H9 (cell line): ENCODE data around the gene FHOD3. TPM values are rescaled to one million over a fixed set of nuclear protein-coding genes. Genes with fewer than 3 reads are reported as not detected.

Source experiments
- DNase-seq: peaks from one replicate; pipeline ENCODE4 v3.0.0-alpha.2; 2017
- H2AFZ ChIP-seq: one replicate; pipeline ENCODE4 v1.6.1; 2013; ENCODE audit warnings: mild to moderate bottlenecking, low read length, control low read depth, moderate library complexity
- H2AK5ac ChIP-seq: 2 replicates; pipeline ENCODE4 v1.6.1; 2013; ENCODE audit warnings: low read length, control low read depth, mixed read lengths; ENCODE audit not compliant: insufficient read length
- H2BK120ac ChIP-seq: one replicate; pipeline ENCODE4 v1.6.1; 2013; ENCODE audit warnings: low read depth, mild to moderate bottlenecking, low read length, control low read depth, inconsistent platforms; ENCODE audit not compliant: poor library complexity, severe bottlenecking
- H2BK12ac ChIP-seq: 2 replicates; pipeline ENCODE4 v1.6.1; 2013; ENCODE audit warnings: low read length, control low read depth, mixed read lengths, low read depth; ENCODE audit not compliant: insufficient read length
- H2BK15ac ChIP-seq: 2 replicates; pipeline ENCODE4 v1.6.1; 2013; ENCODE audit warnings: low read depth, low read length, control low read depth
- H2BK20ac ChIP-seq: one replicate; pipeline ENCODE4 v1.6.1; 2013; ENCODE audit warnings: low read depth, mild to moderate bottlenecking, low read length, control low read depth, inconsistent platforms; ENCODE audit not compliant: poor library complexity, severe bottlenecking
- H2BK5ac ChIP-seq: 2 replicates; pipeline ENCODE4 v1.6.1; 2013; ENCODE audit warnings: low read length, control low read depth, mixed read lengths; ENCODE audit not compliant: insufficient read length
- H3K14ac ChIP-seq: 2 replicates; pipeline ENCODE4 v1.6.1; 2013; ENCODE audit warnings: low read length, control low read depth; ENCODE audit not compliant: insufficient read depth
- H3K18ac ChIP-seq: 2 replicates; pipeline ENCODE4 v1.6.1; 2013; ENCODE audit warnings: low read depth, mild to moderate bottlenecking, mixed read lengths, low read length, control low read depth; ENCODE audit not compliant: insufficient read length
- H3K23ac ChIP-seq: 2 replicates; pipeline ENCODE4 v1.6.1; 2013; ENCODE audit warnings: low read length, control low read depth, mixed read lengths, low read depth; ENCODE audit not compliant: insufficient read length
- H3K23me2 ChIP-seq: 2 replicates; pipeline ENCODE4 v1.6.1; 2013; ENCODE audit warnings: low read depth, mild to moderate bottlenecking, mixed read lengths, low read length, control low read depth; ENCODE audit not compliant: insufficient read length, poor library complexity, severe bottlenecking
- H3K27ac ChIP-seq: 2 replicates; pipeline ENCODE4 v1.5.1; 2013; ENCODE audit warnings: low read length, control low read depth, mixed read lengths, low read depth; ENCODE audit not compliant: insufficient read length
- H3K27me3 ChIP-seq: 2 replicates; pipeline ENCODE4 v1.6.1; 2013; ENCODE audit warnings: low read length, control low read depth, inconsistent platforms; ENCODE audit not compliant: insufficient read depth
- H3K4ac ChIP-seq: 2 replicates; pipeline ENCODE4 v1.6.1; 2013; ENCODE audit warnings: low read depth, mild to moderate bottlenecking, control low read depth, inconsistent platforms, low read length, moderate library complexity
- H3K4me1 ChIP-seq: 2 replicates; pipeline ENCODE4 v1.6.1; 2013; ENCODE audit warnings: low read length, control low read depth, inconsistent platforms; ENCODE audit not compliant: insufficient read depth
- H3K4me2 ChIP-seq: 2 replicates; pipeline ENCODE4 v1.6.1; 2013; ENCODE audit warnings: low read length, control low read depth, mixed read lengths; ENCODE audit not compliant: insufficient read length, insufficient read depth
- H3K56ac ChIP-seq: 2 replicates; pipeline ENCODE4 v1.6.1; 2013; ENCODE audit warnings: low read depth, mild to moderate bottlenecking, mixed read lengths, low read length, control low read depth; ENCODE audit not compliant: insufficient read length
- H3K79me1 ChIP-seq: 2 replicates; pipeline ENCODE4 v1.6.1; 2013; ENCODE audit warnings: low read depth, mild to moderate bottlenecking, moderate library complexity, low read length, control low read depth, inconsistent platforms; ENCODE audit not compliant: insufficient read depth, poor library complexity, severe bottlenecking
- H3K79me2 ChIP-seq: 2 replicates; pipeline ENCODE4 v1.6.1; 2013; ENCODE audit warnings: low read length, control low read depth, inconsistent platforms; ENCODE audit not compliant: insufficient read depth
- H3K9ac ChIP-seq: 2 replicates; pipeline ENCODE4 v1.6.1; 2013; ENCODE audit warnings: low read length, control low read depth, mixed read lengths; ENCODE audit not compliant: insufficient read length; ENCODE audit errors: extremely low read depth
- H3K9me3 ChIP-seq: one replicate; pipeline ENCODE4 v1.6.1; 2013; ENCODE audit warnings: low read depth, low read length, inconsistent platforms; ENCODE audit not compliant: control insufficient read depth
- H3T11ph ChIP-seq: one replicate; pipeline ENCODE4 v1.6.1; 2013; ENCODE audit warnings: mild to moderate bottlenecking, low read length, control low read depth, inconsistent platforms
- H4K20me1 ChIP-seq: one replicate; pipeline ENCODE4 v1.6.1; 2013; ENCODE audit not compliant: control insufficient read depth, insufficient read length, insufficient read depth
- H4K5ac ChIP-seq: 2 replicates; pipeline ENCODE4 v1.6.1; 2013; ENCODE audit warnings: low read depth, mild to moderate bottlenecking, mixed read lengths, low read length, control low read depth; ENCODE audit not compliant: insufficient read length
- H4K8ac ChIP-seq: replicated peaks from 2 replicates; pipeline ENCODE4 v1.6.1; 2013; ENCODE audit warnings: low read length, control low read depth, mixed read lengths, low read depth; ENCODE audit not compliant: insufficient read length
- H4K91ac ChIP-seq: 2 replicates; pipeline ENCODE4 v1.6.1; 2013; ENCODE audit warnings: low read depth, mild to moderate bottlenecking, moderate library complexity, mixed read lengths, low read length, control low read depth; ENCODE audit not compliant: insufficient read length
- H3K27ac Mint-ChIP-seq, 3 experiments: 2 replicates in 2 of 3; 3 replicates in 1 of 3; pipeline ENCODE4 v1.8.0; 2020 to 2021; ENCODE audit warnings: mixed read lengths in 3 of 3, mild to moderate bottlenecking in 1 of 3, moderate library complexity in 1 of 3
- H3K27me3 Mint-ChIP-seq: 2 replicates; pipeline ENCODE4 v1.8.0; 2021; ENCODE audit warnings: low read depth, mild to moderate bottlenecking, moderate library complexity, mixed read lengths
- H3K36me3 Mint-ChIP-seq, 3 experiments: 2 replicates in 2 of 3; 3 replicates in 1 of 3; pipeline ENCODE4 v1.8.0; 2020 to 2021; ENCODE audit warnings: low read depth in 3 of 3, mixed read lengths in 3 of 3; ENCODE audit not compliant: insufficient read depth in 1 of 3
- H3K4me1 Mint-ChIP-seq, 2 experiments: 2 replicates each; pipeline ENCODE4 v1.8.0; 2020; ENCODE audit warnings: mixed read lengths in 2 of 2
- H3K4me3 Mint-ChIP-seq, 2 experiments: 2 replicates in 1 of 2; 3 replicates in 1 of 2; pipeline ENCODE4 v1.8.0; 2020 to 2021; ENCODE audit warnings: mild to moderate bottlenecking in 2 of 2, mixed read lengths in 2 of 2, moderate library complexity in 1 of 2
- H3K9me3 Mint-ChIP-seq, 2 experiments: 2 replicates in 1 of 2; 3 replicates in 1 of 2; pipeline ENCODE4 v1.8.0; 2020; ENCODE audit warnings: mild to moderate bottlenecking in 2 of 2, mixed read lengths in 2 of 2, moderate library complexity in 1 of 2
- CTCF ChIP-seq: fragments of 200-600 bp; sonication (generic); conservative IDR thresholded peaks from 3 replicates; pipeline ENCODE4 v1.8.0; 2021; ENCODE audit warnings: antibody characterized with exemption, mild to moderate bottlenecking
- WGBS: extraction: QIAGEN DNeasy Blood & Tissue Kit; methylation state at CpG from one replicate; pipeline ENCODE4 v1.1.7; 2013; ENCODE audit warnings: missing lambda C conversion rate, low lambda C conversion rate, mixed read lengths; ENCODE audit not compliant: insufficient read length; ENCODE audit errors: extremely low coverage; 5-methylcytosine and 5-hydroxymethylcytosine counted together
- total RNA-seq: library from RNA; stranded (reverse); gene quantifications from 2 replicates; pipeline ENCODE4 v1.2.1, GENCODE V29; 2021

The FHOD3 gene
- total RNA-seq, 1 experiment from 2014 or later = 8.0 TPM

GRCh38 chr18:36668349-36668748, 370.8 kb downstream of the FHOD3 start:
- no peak overlapping the region for H4K91ac ChIP-seq
- no peak overlapping the region for H3T11ph ChIP-seq
- Mint-ChIP-seq H3K27ac (no peak overlapping the region), H3K4me1 (peaks cover 6 to 10% of the 10 kb centered on the region in 2 experiments), H3K9me3 (no peaks in the 10 kb centered on the region), H3K4me3 (no peak overlapping the region), H3K27me3 (no peaks in the 10 kb centered on the region), H3K36me3 (no peaks in the 10 kb centered on the region)
- no peak overlapping the region for H2AFZ ChIP-seq
- no peak overlapping the region for H2BK120ac ChIP-seq
- no CpG with 5 or more reads among the region's 1 CpG for WGBS
- H3K56ac ChIP-seq = no peak overlapping the region
- DNase-seq = no peak
- H3K9ac ChIP-seq = no peak overlapping the region
- no peaks in the 10 kb centered on the region for H3K27me3 ChIP-seq
- H2BK12ac ChIP-seq = no peak overlapping the region
- no peaks in the 10 kb centered on the region for H3K79me2 ChIP-seq
- H4K20me1 ChIP-seq = no peaks in the 10 kb centered on the region
- no peak overlapping the region for H2BK20ac ChIP-seq
- H4K8ac ChIP-seq = no peak overlapping the region
- no peaks in the 10 kb centered on the region for H3K9me3 ChIP-seq
- no peak overlapping the region for H3K27ac ChIP-seq
- H3K4me1 ChIP-seq = no peaks in the 10 kb centered on the region
- no peak overlapping the region for H3K23ac ChIP-seq
- H3K4me2 ChIP-seq = no peak overlapping the region
- no peak for TF ChIP-seq CTCF
- no peak overlapping the region for H3K14ac ChIP-seq
- H3K79me1 ChIP-seq = no peaks in the 10 kb centered on the region
- no peak overlapping the region for H3K4ac ChIP-seq
- H3K23me2 ChIP-seq = no peaks in the 10 kb centered on the region
- H3K18ac ChIP-seq = no peak overlapping the region
- H2AK5ac ChIP-seq = no peak overlapping the region
- no peak overlapping the region for H4K5ac ChIP-seq
- no peak overlapping the region for H2BK5ac ChIP-seq
- no peak overlapping the region for H2BK15ac ChIP-seq
